HK-2 (cell line): Measurements from ENCODE around the gene SLC16A6.
"Not testable (repeated sequence)": the region's sequence is repeated elsewhere in the genome, so short reads cannot be mapped to it uniquely, and the experiment has no call there.

Experiments
- DNase-seq: peaks from one replicate; pipeline ENCODE4 v3.0.0-alpha.2; 2018; ENCODE audit not compliant: unreplicated experiment

Gene SLC16A6, protein sequence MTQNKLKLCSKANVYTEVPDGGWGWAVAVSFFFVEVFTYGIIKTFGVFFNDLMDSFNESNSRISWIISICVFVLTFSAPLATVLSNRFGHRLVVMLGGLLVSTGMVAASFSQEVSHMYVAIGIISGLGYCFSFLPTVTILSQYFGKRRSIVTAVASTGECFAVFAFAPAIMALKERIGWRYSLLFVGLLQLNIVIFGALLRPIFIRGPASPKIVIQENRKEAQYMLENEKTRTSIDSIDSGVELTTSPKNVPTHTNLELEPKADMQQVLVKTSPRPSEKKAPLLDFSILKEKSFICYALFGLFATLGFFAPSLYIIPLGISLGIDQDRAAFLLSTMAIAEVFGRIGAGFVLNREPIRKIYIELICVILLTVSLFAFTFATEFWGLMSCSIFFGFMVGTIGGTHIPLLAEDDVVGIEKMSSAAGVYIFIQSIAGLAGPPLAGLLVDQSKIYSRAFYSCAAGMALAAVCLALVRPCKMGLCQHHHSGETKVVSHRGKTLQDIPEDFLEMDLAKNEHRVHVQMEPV

GRCh38 chr17:68290955-68291835, at the start of gene SLC16A6, which contains the start of gene ARSG:
SLC16A6 (minus strand) TSS chr17:68291127; CDS start chr17:68278320, 12,807 bp downstream.
ARSG (plus strand) TSS chr17:68291495; CDS start chr17:68307494, 15,999 bp downstream.
- DNase-seq = peak; percentile 72

DNA sequence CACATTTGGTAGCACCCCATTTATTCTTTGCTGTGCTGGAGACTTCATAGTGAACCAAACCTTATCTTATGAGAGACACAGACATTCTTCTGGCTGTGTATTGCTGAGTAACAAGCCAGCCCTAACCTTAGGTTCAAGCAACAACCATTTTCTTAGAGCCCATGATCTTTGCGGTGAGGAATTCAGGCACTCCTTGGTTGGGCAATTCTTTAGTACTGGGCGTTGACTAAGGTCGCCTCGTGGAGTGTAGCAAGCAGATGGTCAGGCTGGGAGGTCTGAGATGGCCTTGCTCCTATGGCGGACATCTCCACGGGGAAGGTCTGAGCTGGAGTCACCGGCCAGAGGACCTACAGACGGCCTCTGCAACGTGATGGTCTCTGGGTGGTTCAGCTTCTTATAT, 43.5 kb upstream of the SLC16A6 start:
- no peak for DNase-seq

DNA sequence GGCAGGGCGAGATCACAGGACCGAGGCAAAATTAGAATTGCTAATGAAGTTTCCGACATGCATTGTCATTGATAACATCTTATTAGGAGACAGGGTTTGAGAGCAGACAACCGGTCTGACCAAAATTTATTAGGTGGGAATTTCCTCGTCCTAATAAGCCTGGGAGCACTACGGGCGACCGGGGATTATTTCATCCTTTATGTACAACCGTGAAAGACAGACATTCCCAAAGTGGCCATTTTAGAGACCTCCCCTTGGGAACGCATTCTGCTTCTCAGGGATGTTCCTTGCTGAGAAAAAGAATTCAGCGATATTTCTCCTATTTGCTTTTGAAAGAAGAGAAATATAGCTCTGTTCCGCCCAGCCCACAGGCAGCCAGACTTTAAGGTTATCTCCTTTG, 41.0 kb upstream of the SLC16A6 start:
- not testable (repeated sequence) for DNase-seq

DNA sequence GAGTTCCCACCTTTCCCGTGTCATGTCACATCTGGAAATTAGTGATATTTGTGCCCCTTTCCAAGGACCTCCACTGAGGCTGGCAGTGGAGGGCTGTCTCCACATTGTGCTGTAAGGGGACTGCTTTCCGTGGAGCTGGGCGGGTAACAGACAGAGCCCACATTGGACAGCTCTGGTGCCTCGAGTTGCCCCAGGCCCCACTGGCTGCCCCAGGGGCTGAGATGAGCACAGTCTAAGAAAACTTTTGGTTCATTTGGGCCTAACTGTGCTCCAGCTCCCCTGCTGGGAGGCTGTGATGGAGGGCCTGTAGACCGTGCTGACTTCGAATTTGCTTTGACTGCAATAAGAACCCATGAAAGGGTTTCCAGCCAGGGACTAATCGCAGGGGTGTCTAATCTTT, 38.4 kb upstream of the SLC16A6 start:
- no peak for DNase-seq

DNA sequence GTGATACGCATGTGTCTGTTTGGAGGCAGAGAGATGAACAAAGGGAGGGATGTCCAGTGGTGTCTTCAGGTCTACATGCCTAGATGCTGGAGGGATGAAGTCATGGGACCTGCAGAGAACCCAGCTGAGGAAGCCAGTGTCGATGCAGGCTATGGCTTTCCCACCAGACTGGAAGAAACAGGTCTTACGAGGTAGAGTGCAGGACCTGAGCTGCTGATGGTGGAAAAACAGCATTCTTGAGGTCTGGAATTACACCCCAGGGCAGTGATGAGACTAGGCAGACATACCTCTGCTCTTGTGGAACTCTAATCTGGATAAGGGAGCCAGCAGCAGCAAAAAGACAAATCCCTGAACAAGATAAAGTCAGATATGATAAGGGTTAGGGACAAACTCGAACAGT, 37.7 kb upstream of the SLC16A6 start:
- DNase-seq = no peak

DNA sequence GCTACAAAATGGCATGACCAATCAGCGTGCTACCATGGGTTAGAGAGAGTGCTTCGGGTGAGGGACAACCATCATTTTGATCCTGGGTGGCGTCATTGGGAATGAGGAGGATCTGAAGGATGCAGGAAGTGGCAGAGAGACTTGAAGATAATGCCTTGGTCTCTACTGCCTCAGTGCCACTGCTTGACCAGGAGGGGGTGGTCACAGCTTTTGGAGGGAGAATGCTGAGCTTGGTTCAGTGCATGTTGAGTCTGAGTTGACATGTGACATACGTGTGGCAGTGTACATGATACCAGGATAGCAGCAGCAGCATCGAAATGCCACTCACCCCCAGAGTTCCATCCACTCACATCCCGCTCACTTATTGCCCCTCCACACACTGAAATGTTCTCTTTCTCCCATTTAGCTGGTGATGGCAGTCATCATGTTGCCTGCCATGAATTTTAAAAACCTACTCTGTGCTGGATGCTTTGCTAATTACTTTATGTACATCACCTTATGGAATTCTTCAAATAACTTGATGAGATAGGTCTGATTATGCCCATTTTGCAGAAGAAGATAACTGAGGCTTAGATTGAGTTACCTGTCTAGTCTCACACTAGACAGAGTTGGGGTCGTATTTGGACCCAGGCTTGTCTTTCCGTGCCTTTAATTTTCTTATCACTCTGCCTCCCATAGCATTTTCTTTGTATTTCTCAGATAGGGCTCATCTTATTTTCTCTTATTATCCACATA, 37.1 kb upstream of the SLC16A6 start:
- no peak for DNase-seq

DNA sequence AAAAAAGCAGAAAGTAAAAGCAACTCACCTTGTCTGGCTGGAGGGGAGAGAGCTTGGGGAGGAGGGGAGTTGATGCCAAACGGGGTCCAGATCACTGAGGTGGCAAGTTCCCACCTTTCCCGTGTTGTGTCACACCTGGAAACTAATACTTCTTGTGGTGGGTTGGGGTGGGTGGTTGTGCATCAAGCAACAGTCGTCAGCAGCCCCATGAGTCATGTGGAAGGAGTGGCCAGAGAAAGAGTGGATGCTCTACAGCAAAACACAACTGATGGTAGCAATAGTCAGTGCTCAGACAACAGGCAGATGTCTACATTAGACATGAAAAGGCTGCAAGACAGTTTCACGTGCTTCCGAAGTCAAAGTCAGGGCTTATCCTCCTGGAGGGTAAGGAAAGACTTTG, 35.8 kb upstream of the SLC16A6 start:
- DNase-seq = no peak

DNA sequence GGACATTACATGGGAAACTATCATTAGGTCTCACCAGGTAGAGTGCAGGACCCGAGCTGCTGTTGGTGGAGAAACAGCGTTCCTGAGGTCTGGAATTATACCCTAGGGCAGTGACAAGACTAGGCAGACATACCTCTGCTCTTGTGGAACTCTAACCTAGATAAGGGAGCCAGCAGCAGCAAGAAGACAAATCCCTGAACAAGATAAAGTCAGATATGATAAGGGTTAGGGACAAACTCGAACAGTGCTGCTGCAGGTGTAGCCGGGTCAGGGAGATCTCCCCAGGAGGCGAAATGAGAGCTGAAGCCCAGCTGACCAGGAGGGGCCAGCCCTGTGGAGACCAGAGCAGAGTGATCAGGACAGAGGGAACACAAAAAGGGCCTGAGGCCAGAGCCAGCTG, 35.0 kb upstream of the SLC16A6 start:
- DNase-seq = no peak

DNA sequence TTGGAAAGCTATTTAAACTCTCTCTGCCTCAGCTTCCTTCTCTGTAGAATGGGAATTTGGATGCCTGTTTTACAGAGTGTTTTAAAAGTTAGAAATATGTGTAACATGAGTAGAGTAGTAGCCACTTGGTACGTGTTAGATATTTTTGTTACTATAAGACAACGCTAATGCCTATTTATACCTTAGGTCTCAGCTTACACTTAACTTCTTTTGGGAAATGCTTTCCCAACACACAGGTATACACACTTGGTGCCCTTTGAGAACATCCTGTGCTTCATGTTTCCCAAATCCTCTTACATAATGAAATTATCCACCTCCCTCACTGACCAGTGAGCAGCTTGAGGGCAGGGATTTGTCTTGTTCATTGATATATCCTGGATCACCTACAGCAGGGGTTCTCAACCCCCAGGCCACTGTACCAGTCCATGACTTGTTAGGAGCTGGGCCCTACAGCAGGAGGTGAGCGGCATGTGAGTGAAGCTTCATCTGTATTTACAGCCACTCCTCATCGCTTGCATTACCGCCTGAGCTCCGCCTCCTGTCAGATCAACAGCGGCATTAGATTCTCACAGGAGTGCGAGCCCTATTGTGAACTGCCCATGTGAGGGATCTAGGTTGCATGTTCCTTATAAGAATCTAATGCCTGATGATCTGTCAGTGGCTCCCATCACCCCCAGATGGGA, 33.9 kb upstream of the SLC16A6 start:
- DNase-seq = no peak

DNA sequence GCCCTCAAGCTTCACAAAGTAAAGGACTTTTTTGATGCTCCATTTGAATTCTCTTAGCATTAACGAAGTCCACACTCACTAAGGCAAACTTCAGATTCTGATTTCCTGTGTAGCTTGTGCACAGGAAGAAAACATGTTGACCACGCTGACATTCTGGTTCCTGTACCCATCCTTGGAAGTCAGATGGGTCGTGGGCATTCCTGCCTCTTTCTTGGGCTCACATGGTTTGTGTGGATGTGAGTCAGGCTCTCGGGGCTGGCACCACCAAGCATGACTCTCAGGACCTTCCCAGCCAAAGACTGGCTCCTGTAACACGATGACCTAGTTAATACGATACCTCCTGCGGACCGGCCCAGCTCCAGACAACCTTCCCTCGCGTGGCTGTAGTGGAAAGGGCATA, 33.2 kb upstream of the SLC16A6 start:
- no peak for DNase-seq

DNA sequence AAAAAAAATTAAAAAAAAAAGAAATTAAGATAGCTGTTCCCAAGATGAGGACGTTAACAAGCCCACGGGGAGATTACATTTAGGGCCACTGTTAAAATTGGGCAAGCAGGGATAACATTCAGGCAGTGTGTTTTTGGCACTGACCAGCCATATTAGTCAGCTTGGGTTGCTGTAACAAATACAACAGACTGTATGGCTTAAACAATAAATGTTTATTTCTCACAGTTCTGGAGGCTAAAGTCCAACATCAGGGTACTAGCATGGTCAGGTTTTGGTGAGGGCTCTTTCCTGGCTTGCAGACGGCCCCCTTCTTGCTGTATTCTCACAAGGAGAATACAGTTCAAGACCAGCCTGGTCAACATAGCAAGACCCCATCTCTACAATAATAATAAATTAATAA, 31.7 kb upstream of the SLC16A6 start:
- no peak for DNase-seq

DNA sequence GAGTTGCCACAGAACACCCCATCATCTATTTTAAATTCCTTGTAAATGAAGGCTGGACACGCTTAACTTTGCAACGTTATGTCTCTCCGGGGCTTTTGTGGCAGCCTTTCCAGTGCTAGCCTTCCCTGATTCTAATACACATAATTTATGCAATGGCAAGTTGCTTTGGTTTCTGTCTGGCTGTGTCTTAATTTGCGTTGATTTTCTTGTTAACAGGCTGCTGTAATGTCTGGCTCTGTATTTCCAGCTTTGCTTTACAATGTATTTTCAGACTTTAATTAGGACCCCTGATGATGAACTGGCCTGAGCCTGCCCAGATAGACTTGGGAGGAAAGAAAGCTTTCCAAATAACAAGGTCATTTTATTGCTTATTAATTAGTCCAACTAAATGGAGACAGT, 30.6 kb upstream of the SLC16A6 start:
- no peak for DNase-seq

DNA sequence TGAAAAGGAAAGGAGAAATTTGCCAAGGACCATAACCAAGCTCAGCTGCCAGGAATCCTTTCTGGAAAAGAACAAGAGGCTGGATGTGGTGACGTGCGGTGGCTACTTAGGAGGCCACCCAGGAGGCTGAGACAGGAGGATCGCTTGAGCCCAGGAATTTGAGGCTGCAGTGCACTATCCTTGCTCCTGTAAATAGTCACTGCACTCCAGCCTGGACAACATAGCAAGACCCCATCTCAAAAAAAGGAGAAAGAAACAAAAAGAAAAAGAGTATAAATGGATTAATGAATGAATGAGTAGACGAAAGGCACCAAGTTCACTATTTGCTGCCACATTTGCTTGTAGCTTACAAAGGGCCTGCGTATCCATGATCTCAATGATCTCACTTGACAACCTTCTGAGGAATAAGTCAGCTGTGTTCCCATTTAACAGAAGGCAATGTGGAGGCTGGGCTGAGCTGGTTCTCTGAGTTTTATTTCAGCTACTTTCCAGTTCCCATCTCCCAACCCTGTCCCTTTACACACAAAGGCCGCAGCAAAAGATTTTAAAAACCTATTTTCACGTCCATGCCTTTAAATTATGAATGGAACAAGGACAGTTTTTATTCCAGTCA, 30.1 kb upstream of the SLC16A6 start:
- DNase-seq = no peak

DNA sequence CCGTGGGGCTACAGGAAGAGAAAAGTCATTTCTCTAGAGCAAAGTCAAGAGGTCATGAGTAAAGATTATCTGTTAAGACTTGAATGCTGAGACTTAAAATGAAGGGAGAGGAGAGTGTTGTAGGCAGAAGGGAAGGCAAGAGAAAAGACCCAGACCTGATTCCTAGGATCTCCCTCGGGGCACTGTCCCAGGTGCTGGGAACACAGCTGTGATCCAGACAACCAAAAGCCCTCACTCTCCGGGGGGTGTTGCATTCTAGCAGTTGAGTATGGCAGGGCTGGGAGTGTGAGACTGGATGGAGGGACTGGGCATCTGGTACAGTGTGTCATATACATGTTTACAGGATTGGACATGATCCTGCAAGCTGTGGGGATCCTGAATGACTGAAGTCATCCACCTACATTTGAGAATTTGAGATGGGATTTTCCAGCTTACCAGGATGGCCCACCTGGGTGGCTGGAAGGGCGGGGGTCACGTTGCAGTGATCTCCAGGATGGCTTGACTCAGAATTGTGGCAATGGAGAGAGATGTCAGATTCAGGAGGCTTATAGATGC, 29.5 kb upstream of the SLC16A6 start:
- DNase-seq = no peak

GRCh38 chr17:68319410-68320162, 28.7 kb upstream of the SLC16A6 start:
- no peak for DNase-seq

DNA sequence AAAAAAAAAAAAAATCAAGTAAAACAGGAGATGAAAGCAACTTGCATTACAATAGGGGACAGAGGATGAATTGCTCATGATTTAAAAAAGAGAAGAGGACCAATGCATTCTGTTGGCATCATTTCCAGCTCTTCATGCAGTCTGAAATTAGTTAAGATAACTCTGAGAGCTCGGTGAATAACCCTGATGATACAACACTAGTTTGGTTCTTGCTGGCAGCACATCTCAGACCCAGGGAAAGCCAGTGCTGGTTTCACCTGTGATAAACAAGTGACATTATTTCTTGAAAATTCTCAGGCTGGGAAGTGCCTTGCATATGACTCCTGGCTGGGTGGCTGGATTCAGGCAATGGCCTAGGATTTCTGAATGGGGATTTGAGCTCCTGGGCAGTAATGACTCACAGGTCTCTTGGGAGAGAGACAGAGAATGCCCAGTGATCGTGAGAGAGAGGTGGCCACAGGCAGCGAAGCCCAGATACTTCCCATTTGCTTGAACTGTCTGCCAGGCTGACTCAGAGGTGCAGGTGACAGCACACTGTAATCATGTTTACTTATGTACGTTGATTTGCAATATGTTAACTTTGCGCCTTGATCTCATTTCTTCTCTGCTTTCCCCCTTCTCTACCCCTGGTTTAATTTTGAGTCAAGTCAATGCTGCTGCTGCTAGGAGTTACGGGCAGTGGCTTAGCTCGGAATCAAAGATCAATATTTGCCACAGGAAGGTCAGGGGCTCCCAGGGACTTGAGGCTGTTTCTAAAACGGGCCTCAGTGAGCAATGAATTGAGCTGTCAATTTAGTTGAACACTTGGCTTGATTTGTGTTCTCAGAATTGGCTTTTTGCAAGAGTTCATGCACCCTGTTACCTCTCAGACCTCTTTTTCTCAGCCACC, 27.4 kb upstream of the SLC16A6 start:
- peak; percentile 56 for DNase-seq

GRCh38 chr17:68317458-68317857, 26.5 kb upstream of the SLC16A6 start:
- no peak for DNase-seq

- DNase-seq = no peak
Measured at GRCh38 chr17:68315930-68316329, 25.0 kb upstream of the SLC16A6 start.
